ENCODE measurements around the gene ITGA8. TPM values are rescaled to one million over a fixed set of nuclear protein-coding genes. Genes with fewer than 3 reads are reported as not detected.

Gene ITGA8
- total RNA-seq, 3 donors from 2014 or later (not counting 1 experiment from before 2014, with no cell fraction given): not detected

GRCh38 chr10:15703151-15703880 is 16.4 kb downstream of the ITGA8 start:
- H3K9me3 Mint-ChIP-seq: no peaks in the 10 kb centered on the region
- ATAC-seq: no peak
- no peak overlapping the region for H3K27ac Mint-ChIP-seq
- no peaks in the 10 kb centered on the region for H3K4me1 ChIP-seq (ENCODE audit: control insufficient read depth, insufficient read depth, low read length)
- DNase-seq: no peak
- intact Hi-C loops (cut with micrococcal nuclease): no loop called here
- no peaks in the 10 kb centered on the region for H3K36me3 Mint-ChIP-seq
- 88% methylated on average over 2 of the region's 4 CpGs for WGBS (ENCODE audit: insufficient coverage)
- no peak overlapping the region for H3K27ac ChIP-seq (ENCODE audit: low read length)
- H3K27me3 ChIP-seq (ENCODE audit: control insufficient read depth, insufficient read depth, low read length): no peaks in the 10 kb centered on the region
- H3K9me3 ChIP-seq (ENCODE audit: control insufficient read depth, insufficient read depth, low read length): no peaks in the 10 kb centered on the region
- peaks cover 0 to 2% of the 10 kb centered on the region in 2 donors for H3K27me3 Mint-ChIP-seq (ENCODE audit: low read depth in 2 of 2)
- no peak overlapping the region for H3K4me3 Mint-ChIP-seq
- no peaks in the 10 kb centered on the region for H3K4me1 Mint-ChIP-seq
- no peak for TF ChIP-seq CTCF (IDR thresholded peaks at IDR 0.05)
- H3K36me3 ChIP-seq (ENCODE audit: control insufficient read depth, insufficient read depth, low read length): no peaks in the 10 kb centered on the region
- H3K4me3 ChIP-seq (ENCODE audit: low read length): no peak overlapping the region

- H3K36me3 Mint-ChIP-seq: no peaks in the 10 kb centered on the region
- Histone ChIP-seq H3K4me3 (ENCODE audit: low read length) (no peak overlapping the region), H3K36me3 (ENCODE audit: control insufficient read depth, insufficient read depth, low read length) (no peaks in the 10 kb centered on the region), H3K27me3 (ENCODE audit: control insufficient read depth, insufficient read depth, low read length) (no peaks in the 10 kb centered on the region), H3K4me1 (ENCODE audit: control insufficient read depth, insufficient read depth, low read length) (no peaks in the 10 kb centered on the region), H3K27ac (ENCODE audit: low read length) (no peak overlapping the region), H3K9me3 (ENCODE audit: control insufficient read depth, insufficient read depth, low read length) (no peaks in the 10 kb centered on the region)
- H3K27me3 Mint-ChIP-seq (ENCODE audit: low read depth in 2 of 2): peaks cover 6 to 7% of the 10 kb centered on the region in 2 donors
- H3K27ac Mint-ChIP-seq: no peak overlapping the region
- H3K4me3 Mint-ChIP-seq: no peak overlapping the region
- no peaks in the 10 kb centered on the region for H3K4me1 Mint-ChIP-seq
- 95% methylated on average over 4 of the region's 4 CpGs for WGBS (ENCODE audit: insufficient coverage)
- H3K9me3 Mint-ChIP-seq: no peaks in the 10 kb centered on the region
- DNase-seq: no peak
- no peak for TF ChIP-seq CTCF (IDR thresholded peaks at IDR 0.05)
- ATAC-seq: no peak
- intact Hi-C loops (cut with micrococcal nuclease): no loop called here
Observed at GRCh38 chr10:15700078-15700674, 19.5 kb downstream of the ITGA8 start.

GRCh38 chr10:15695852-15696251 is 23.9 kb downstream of the ITGA8 start:
- H3K27ac ChIP-seq (ENCODE audit: low read length): no peak overlapping the region
- no peaks in the 10 kb centered on the region for H3K9me3 ChIP-seq (ENCODE audit: control insufficient read depth, insufficient read depth, low read length)
- no peaks in the 10 kb centered on the region for H3K36me3 Mint-ChIP-seq
- 77% methylated on average over 12 of the region's 12 CpGs for WGBS (ENCODE audit: insufficient coverage)
- H3K4me1 ChIP-seq (ENCODE audit: control insufficient read depth, insufficient read depth, low read length): no peaks in the 10 kb centered on the region
- no peak overlapping the region for H3K4me3 Mint-ChIP-seq
- no peaks in the 10 kb centered on the region for H3K9me3 Mint-ChIP-seq
- no peak overlapping the region for H3K4me3 ChIP-seq (ENCODE audit: low read length)
- intact Hi-C loops (cut with micrococcal nuclease): no loop called here
- H3K27ac Mint-ChIP-seq: no peak overlapping the region
- no peaks in the 10 kb centered on the region for H3K36me3 ChIP-seq (ENCODE audit: control insufficient read depth, insufficient read depth, low read length)
- ATAC-seq (no peak), DNase-seq (no peak)
- H3K27me3 ChIP-seq (ENCODE audit: control insufficient read depth, insufficient read depth, low read length): no peaks in the 10 kb centered on the region
- H3K27me3 Mint-ChIP-seq (ENCODE audit: low read depth in 2 of 2): peaks cover 4 to 7% of the 10 kb centered on the region in 2 donors
- TF ChIP-seq CTCF (IDR thresholded peaks at IDR 0.05): no peak
- no peaks in the 10 kb centered on the region for H3K4me1 Mint-ChIP-seq
